BLaER1 (cell line): ENCODE measurements around the gene DCXR.

Experiments
- H3K27ac ChIP-seq: shearing (Covaris generic); formaldehyde crosslinking; 2 replicates; pipeline ENCODE4 v1.8.1; 2022
- H3K27me3 ChIP-seq: shearing (Covaris generic); formaldehyde crosslinking; 2 replicates; pipeline ENCODE4 v1.8.1; 2022
- H3K36me3 ChIP-seq: shearing (Covaris generic); formaldehyde crosslinking; 2 replicates; pipeline ENCODE4 v1.8.1; 2022
- H3K4me1 ChIP-seq: shearing (Covaris generic); formaldehyde crosslinking; 2 replicates; pipeline ENCODE4 v1.8.1; 2022
- H3K4me2 ChIP-seq: shearing (Covaris generic); formaldehyde crosslinking; 2 replicates; pipeline ENCODE4 v1.8.1; 2022
- H3K4me3 ChIP-seq: shearing (Covaris generic); formaldehyde crosslinking; 2 replicates; pipeline ENCODE4 v1.8.1; 2022
- H3K9ac ChIP-seq: shearing (Covaris generic); formaldehyde crosslinking; 2 replicates; pipeline ENCODE4 v1.8.1; 2022
- H3K9me3 ChIP-seq: shearing (Covaris generic); formaldehyde crosslinking; 2 replicates; pipeline ENCODE4 v1.8.1; 2022
- H4K20me1 ChIP-seq: shearing (Covaris generic); formaldehyde crosslinking; 2 replicates; pipeline ENCODE4 v1.8.1; 2022
- Cebpa-rat ChIP-seq: shearing (Covaris generic); IDR thresholded peaks from 2 replicates; pipeline ENCODE4 v1.8.1; 2022

DCXR gene

GRCh38 chr17:82081546-82081945 is 44.0 kb upstream of the DCXR start:
- Histone ChIP-seq H3K4me1 (peaks cover 11% of the 10 kb centered on the region), H3K36me3 (peaks cover 97% of the 10 kb centered on the region), H3K9ac (no peak overlapping the region), H4K20me1 (peaks cover 85% of the 10 kb centered on the region), H3K4me2 (no peak overlapping the region), H3K9me3 (no peaks in the 10 kb centered on the region), H3K27ac (no peak overlapping the region), H3K4me3 (no peak overlapping the region), H3K27me3 (no peaks in the 10 kb centered on the region)
- no peak for TF ChIP-seq Cebpa-rat

GRCh38 chr17:82080789-82081464 is 43.4 kb upstream of the DCXR start:
- Histone ChIP-seq H3K4me3 (no peak overlapping the region), H3K36me3 (peaks cover 93% of the 10 kb centered on the region), H3K9ac (no peak overlapping the region), H3K4me2 (no peak overlapping the region), H3K9me3 (no peaks in the 10 kb centered on the region), H3K27ac (no peak overlapping the region), H3K27me3 (no peaks in the 10 kb centered on the region), H3K4me1 (peaks cover 13% of the 10 kb centered on the region), H4K20me1 (peaks cover 78% of the 10 kb centered on the region)
- no peak for TF ChIP-seq Cebpa-rat

- Histone ChIP-seq H3K27ac (no peak overlapping the region), H3K9ac (no peak overlapping the region), H3K4me2 (no peak overlapping the region), H3K36me3 (peaks cover 86% of the 10 kb centered on the region), H3K9me3 (no peaks in the 10 kb centered on the region), H3K27me3 (no peaks in the 10 kb centered on the region), H3K4me1 (peaks cover 20% of the 10 kb centered on the region), H4K20me1 (peaks cover 71% of the 10 kb centered on the region), H3K4me3 (no peak overlapping the region)
- no peak for TF ChIP-seq Cebpa-rat
Observed at GRCh38 chr17:82080048-82080788, 42.7 kb upstream of the DCXR start.

- peaks cover 61% of the 10 kb centered on the region for H4K20me1 ChIP-seq
- no peaks in the 10 kb centered on the region for H3K27me3 ChIP-seq
- TF ChIP-seq Cebpa-rat: no peak
- H3K4me3 ChIP-seq: no peak overlapping the region
- H3K36me3 ChIP-seq: peaks cover 75% of the 10 kb centered on the region
- H3K4me1 ChIP-seq: peaks cover 27% of the 10 kb centered on the region
- H3K4me2 ChIP-seq: no peak overlapping the region
- no peak overlapping the region for H3K27ac ChIP-seq
- H3K9me3 ChIP-seq: no peaks in the 10 kb centered on the region
- no peak overlapping the region for H3K9ac ChIP-seq
Observed at GRCh38 chr17:82079001-82079677, 41.6 kb upstream of the DCXR start.

GRCh38 chr17:82078433-82078832 is 40.9 kb upstream of the DCXR start:
- Histone ChIP-seq H3K4me2 (no peak overlapping the region), H3K4me1 (peaks cover 33% of the 10 kb centered on the region), H3K9ac (no peak overlapping the region), H3K27ac (no peak overlapping the region), H3K4me3 (no peak overlapping the region), H3K27me3 (no peaks in the 10 kb centered on the region), H3K9me3 (no peaks in the 10 kb centered on the region), H3K36me3 (peaks cover 68% of the 10 kb centered on the region), H4K20me1 (peaks cover 54% of the 10 kb centered on the region)
- TF ChIP-seq Cebpa-rat: no peak

GRCh38 chr17:82077617-82078358 is 40.3 kb upstream of the DCXR start:
- Histone ChIP-seq H3K9me3 (no peaks in the 10 kb centered on the region), H3K36me3 (peaks cover 61% of the 10 kb centered on the region), H3K4me3 (no peak overlapping the region), H3K27me3 (no peaks in the 10 kb centered on the region), H3K4me2 (no peak overlapping the region), H4K20me1 (peaks cover 47% of the 10 kb centered on the region), H3K4me1 (peaks cover 33% of the 10 kb centered on the region), H3K27ac (no peak overlapping the region), H3K9ac (no peak overlapping the region)
- TF ChIP-seq Cebpa-rat: no peak

- no peak for TF ChIP-seq Cebpa-rat
- Histone ChIP-seq H3K4me1 (peaks cover 33% of the 10 kb centered on the region), H3K9ac (no peak overlapping the region), H3K36me3 (peaks cover 53% of the 10 kb centered on the region), H3K9me3 (no peaks in the 10 kb centered on the region), H3K4me3 (no peak overlapping the region), H4K20me1 (peaks cover 39% of the 10 kb centered on the region), H3K27ac (peak overlapping the region; percentile 26; the same call in 1 of the 2 replicates), H3K27me3 (no peaks in the 10 kb centered on the region), H3K4me2 (peak overlapping the region; percentile 48)
Observed at GRCh38 chr17:82076785-82077591, 39.5 kb upstream of the DCXR start.

- H3K27ac ChIP-seq: peak overlapping the region; percentile 26; the same call in 1 of the 2 replicates
- no peak overlapping the region for H3K9ac ChIP-seq
- H3K9me3 ChIP-seq: no peaks in the 10 kb centered on the region
- peaks cover 47% of the 10 kb centered on the region for H3K36me3 ChIP-seq
- H3K27me3 ChIP-seq: no peaks in the 10 kb centered on the region
- no peak for TF ChIP-seq Cebpa-rat
- H3K4me1 ChIP-seq: peaks cover 33% of the 10 kb centered on the region
- peaks cover 34% of the 10 kb centered on the region for H4K20me1 ChIP-seq
- H3K4me2 ChIP-seq: peak overlapping the region; percentile 48
- no peak overlapping the region for H3K4me3 ChIP-seq
Observed at GRCh38 chr17:82076018-82076784, 38.7 kb upstream of the DCXR start.
